Upper lobe of left lung (tissue), 6 donors: Measurements from ENCODE around the gene GALNT16. TPM values are rescaled to one million over a fixed set of nuclear protein-coding genes. Genes with fewer than 3 reads are reported as not detected.

Experiments
- ATAC-seq, 2 donors: fragments of 200-7000 bp; cut with Tn5 transposase; one replicate each; pipeline ENCODE4 v1.9.1; 2022; ENCODE audit warnings: mild to moderate bottlenecking in 2 of 2, moderate library complexity in 2 of 2; ENCODE audit not compliant: low FRiP score in 2 of 2
- DNase-seq, 2 donors: peaks; one replicate each; pipeline ENCODE4 v3.0.0-alpha.2; 2019 to 2020
- H3K27ac ChIP-seq, 4 donors: fragments of 200-600 bp; sonication (generic); one replicate each; pipeline ENCODE4 v1.5.1; 2016 to 2019
- H3K27me3 ChIP-seq, 4 donors: fragments of 200-600 bp; sonication (generic); one replicate each; pipeline ENCODE4 v1.5.1; 2017 to 2019
- H3K36me3 ChIP-seq, 4 donors: fragments of 200-600 bp; sonication (generic); one replicate each; pipeline ENCODE4 v1.5.1; 2016 to 2019
- H3K4me1 ChIP-seq, 4 donors: fragments of 200-600 bp; sonication (generic); one replicate each; pipeline ENCODE4 v1.5.1; 2018 to 2019
- H3K4me3 ChIP-seq, 4 donors: fragments of 200-600 bp; sonication (generic); one replicate each; pipeline ENCODE4 v1.5.1; 2017 to 2019; ENCODE audit warnings: mild to moderate bottlenecking in 2 of 4, moderate library complexity in 1 of 4
- H3K9me3 ChIP-seq, 4 donors: fragments of 200-600 bp; sonication (generic); one replicate each; pipeline ENCODE4 v1.5.1; 2018 to 2019
- EP300 ChIP-seq, 4 donors: sonication (generic); formaldehyde crosslinking; IDR thresholded peaks; one replicate each; pipeline ENCODE4 v1.5.1; 2017; ENCODE audit warnings: antibody characterized with exemption in 4 of 4, control low read depth in 2 of 4
- POLR2A ChIP-seq, 4 donors: fragments of 450-650 bp; IDR thresholded peaks; one replicate each; pipeline ENCODE4 v1.5.1; 2016 to 2017; ENCODE audit warnings: antibody characterized with exemption in 4 of 4, mild to moderate bottlenecking in 2 of 4
- POLR2AphosphoS5 ChIP-seq, 2 donors: sonication (generic); formaldehyde crosslinking; IDR thresholded peaks; one replicate each; pipeline ENCODE4 v1.5.1; 2017; ENCODE audit warnings: antibody characterized with exemption in 2 of 2
- WGBS, 2 donors: methylation state at CpG; one replicate each; pipeline ENCODE4 v1.1.5; 2017 to 2018; 5-methylcytosine and 5-hydroxymethylcytosine counted together
- total RNA-seq, 6 donors: library from RNA; depleted of rRNA in 4 of 6; stranded (reverse); fragments of >200 nt in 4 of 6; gene quantifications; one replicate each; pipeline versions ENCODE4 v1.1.0 to v1.2.1, GENCODE V29; 2016 to 2021
- TF ChIP-seq, protein P1 (sequence below), 6 experiments: fragments of 450-650 bp in 4 of 6; fragments of 200-600 bp in 2 of 6; sonication (generic) in 2 of 6; IDR thresholded peaks; one replicate each; pipeline ENCODE4 v1.5.1; 2016 to 2019; ENCODE audit warnings: antibody characterized with exemption in 6 of 6
- donor health status: DM: no; HTN: no; CAD: no; lungs with moderate emphysema.
- donor health status: DM: no; HTN: yes; CAD: no; lungs with severe emphysema.

Gene GALNT16
- total RNA-seq, 6 donors from 2014 or later: under 0.01 to 8.4 (median 1.3) TPM

DNA sequence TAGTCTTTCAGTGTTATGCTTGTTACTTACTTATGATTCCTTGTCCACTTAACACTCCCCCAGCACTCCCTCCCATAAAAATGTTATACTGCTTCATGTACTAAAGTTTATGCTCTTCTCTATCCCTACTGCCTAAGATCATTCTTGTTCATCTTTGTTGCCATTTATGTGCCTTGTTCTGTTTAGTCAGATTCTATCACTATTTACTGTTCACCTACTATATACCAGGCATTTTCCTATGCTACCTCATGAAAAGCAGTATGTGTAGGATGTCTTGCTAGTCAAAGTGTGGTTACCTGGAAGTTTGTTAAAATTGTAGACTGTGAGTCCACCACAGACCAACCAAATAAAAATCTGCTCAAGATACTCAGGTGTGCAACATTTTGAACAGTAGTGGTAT, 114.3 kb downstream of the GALNT16 start:
- H3K9me3 ChIP-seq: peaks cover 0 to 4% (median 2%) of the 10 kb centered on the region in 4 donors
- DNase-seq (no peak), ATAC-seq (no peak)
- no peaks in the 10 kb centered on the region for H3K27me3 ChIP-seq
- TF ChIP-seq POLR2A (IDR thresholded peaks at IDR 0.05): no peak
- TF ChIP-seq EP300 (IDR thresholded peaks at IDR 0.05): no peak
- TF ChIP-seq, protein P1, sequence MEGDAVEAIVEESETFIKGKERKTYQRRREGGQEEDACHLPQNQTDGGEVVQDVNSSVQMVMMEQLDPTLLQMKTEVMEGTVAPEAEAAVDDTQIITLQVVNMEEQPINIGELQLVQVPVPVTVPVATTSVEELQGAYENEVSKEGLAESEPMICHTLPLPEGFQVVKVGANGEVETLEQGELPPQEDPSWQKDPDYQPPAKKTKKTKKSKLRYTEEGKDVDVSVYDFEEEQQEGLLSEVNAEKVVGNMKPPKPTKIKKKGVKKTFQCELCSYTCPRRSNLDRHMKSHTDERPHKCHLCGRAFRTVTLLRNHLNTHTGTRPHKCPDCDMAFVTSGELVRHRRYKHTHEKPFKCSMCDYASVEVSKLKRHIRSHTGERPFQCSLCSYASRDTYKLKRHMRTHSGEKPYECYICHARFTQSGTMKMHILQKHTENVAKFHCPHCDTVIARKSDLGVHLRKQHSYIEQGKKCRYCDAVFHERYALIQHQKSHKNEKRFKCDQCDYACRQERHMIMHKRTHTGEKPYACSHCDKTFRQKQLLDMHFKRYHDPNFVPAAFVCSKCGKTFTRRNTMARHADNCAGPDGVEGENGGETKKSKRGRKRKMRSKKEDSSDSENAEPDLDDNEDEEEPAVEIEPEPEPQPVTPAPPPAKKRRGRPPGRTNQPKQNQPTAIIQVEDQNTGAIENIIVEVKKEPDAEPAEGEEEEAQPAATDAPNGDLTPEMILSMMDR (IDR thresholded peaks at IDR 0.05): no peak
- no peak for TF ChIP-seq POLR2AphosphoS5 (IDR thresholded peaks at IDR 0.05)
- H3K36me3 ChIP-seq: peaks cover 0 to 25% (median 8%) of the 10 kb centered on the region in 4 donors
- no peak overlapping the region for H3K4me3 ChIP-seq
- H3K27ac ChIP-seq: no peak overlapping the region
- no peaks in the 10 kb centered on the region for H3K4me1 ChIP-seq

DNA sequence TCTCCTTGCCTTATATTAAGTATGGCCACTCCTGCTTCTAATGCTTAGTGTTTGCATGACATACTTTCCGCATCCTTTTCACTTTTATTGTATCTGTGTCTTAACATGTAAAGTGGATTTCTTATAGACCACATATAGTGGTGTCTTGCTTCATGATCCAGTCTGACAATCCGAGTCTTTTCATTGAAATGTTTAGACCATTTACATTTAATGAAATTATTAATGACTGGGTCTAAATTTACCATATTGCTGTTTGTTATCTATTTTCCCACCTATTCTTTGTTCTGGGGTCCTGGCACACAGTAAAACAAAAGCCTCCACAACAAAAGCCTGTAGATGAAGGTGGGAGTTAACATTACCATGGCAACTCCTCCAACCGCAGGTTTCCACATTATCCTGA, 115.2 kb downstream of the GALNT16 start:
- no peaks in the 10 kb centered on the region for H3K27me3 ChIP-seq
- DNase-seq (no peak), ATAC-seq (no peak)
- H3K4me1 ChIP-seq: no peaks in the 10 kb centered on the region
- peaks cover 0 to 4% (median 2%) of the 10 kb centered on the region in 4 donors for H3K9me3 ChIP-seq
- peaks cover 0 to 35% (median 11%) of the 10 kb centered on the region in 4 donors for H3K36me3 ChIP-seq
- no peak for TF ChIP-seq POLR2A (IDR thresholded peaks at IDR 0.05)
- TF ChIP-seq EP300 (IDR thresholded peaks at IDR 0.05): no peak
- TF ChIP-seq, protein P1 (IDR thresholded peaks at IDR 0.05): no peak
- no peak for TF ChIP-seq POLR2AphosphoS5 (IDR thresholded peaks at IDR 0.05)
- WGBS, 2 donors: 84 to 100% methylated on average over 3 of the region's 3 CpGs
- H3K4me3 ChIP-seq: no peak overlapping the region
- H3K27ac ChIP-seq: no peak overlapping the region

DNA sequence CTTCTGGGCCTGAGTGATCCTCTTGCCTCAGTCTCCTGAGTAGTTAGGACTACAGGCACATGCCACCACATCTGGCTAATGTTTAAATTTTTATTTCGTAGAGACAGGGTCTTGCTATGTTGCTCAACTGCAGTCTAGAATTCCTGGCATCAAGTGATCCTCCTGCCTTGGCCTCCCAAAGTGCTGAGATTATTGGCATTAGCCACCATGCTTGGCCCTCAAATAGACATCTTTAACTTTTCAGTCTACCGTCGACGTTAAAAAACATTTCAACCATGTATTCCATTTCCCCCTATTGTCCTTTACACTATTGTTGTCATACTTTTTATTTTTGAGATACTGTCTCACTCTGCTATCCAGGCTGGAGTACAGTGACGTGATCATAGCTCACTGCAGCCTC, 115.8 kb downstream of the GALNT16 start:
- Histone ChIP-seq H3K4me1 (no peaks in the 10 kb centered on the region), H3K4me3 (no peak overlapping the region), H3K36me3 (peaks cover 0 to 40% (median 11%) of the 10 kb centered on the region in 4 donors), H3K27ac (no peak overlapping the region), H3K9me3 (peaks cover 0 to 4% (median 2%) of the 10 kb centered on the region in 4 donors), H3K27me3 (no peaks in the 10 kb centered on the region)
- WGBS, 2 donors: 94 to 97% methylated on average over 5 of the region's 5 CpGs
- no peak for ATAC-seq
- DNase-seq: no peak
- TF ChIP-seq EP300 (IDR thresholded peaks at IDR 0.05): no peak
- TF ChIP-seq, protein P1 (IDR thresholded peaks at IDR 0.05): no peak
- no peak for TF ChIP-seq POLR2A (IDR thresholded peaks at IDR 0.05)
- TF ChIP-seq POLR2AphosphoS5 (IDR thresholded peaks at IDR 0.05): no peak

DNA sequence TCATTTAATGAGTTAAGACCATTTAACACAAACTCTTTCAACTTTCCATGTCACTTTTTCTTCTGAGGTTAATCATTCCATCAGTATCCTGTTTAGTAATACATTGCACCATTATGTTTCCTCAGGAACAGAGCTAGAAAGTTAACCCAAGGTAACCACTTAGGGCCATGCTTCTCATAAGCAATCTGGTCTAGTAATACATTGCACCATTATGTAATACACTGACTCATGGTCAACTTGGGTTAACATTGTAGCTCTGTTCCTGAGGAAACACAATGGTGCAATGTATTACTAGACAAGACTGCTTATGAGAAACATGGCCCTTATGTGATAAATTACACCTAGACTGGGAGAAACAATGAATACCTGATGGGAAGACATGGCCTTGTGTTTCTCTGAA, 116.5 kb downstream of the GALNT16 start:
- peaks cover 0 to 4% (median 2%) of the 10 kb centered on the region in 4 donors for H3K9me3 ChIP-seq
- no peaks in the 10 kb centered on the region for H3K27me3 ChIP-seq
- TF ChIP-seq EP300 (IDR thresholded peaks at IDR 0.05): no peak
- TF ChIP-seq, protein P1 (IDR thresholded peaks at IDR 0.05): no peak
- TF ChIP-seq POLR2A (IDR thresholded peaks at IDR 0.05): no peak
- TF ChIP-seq POLR2AphosphoS5 (IDR thresholded peaks at IDR 0.05): no peak
- no peaks in the 10 kb centered on the region for H3K4me1 ChIP-seq
- DNase-seq: no peak
- peak in 1 of 2 donors; percentile 40 for ATAC-seq
- H3K36me3 ChIP-seq: peaks cover 0 to 44% (median 11%) of the 10 kb centered on the region in 4 donors
- H3K27ac ChIP-seq: no peak overlapping the region
- no peak overlapping the region for H3K4me3 ChIP-seq

DNA sequence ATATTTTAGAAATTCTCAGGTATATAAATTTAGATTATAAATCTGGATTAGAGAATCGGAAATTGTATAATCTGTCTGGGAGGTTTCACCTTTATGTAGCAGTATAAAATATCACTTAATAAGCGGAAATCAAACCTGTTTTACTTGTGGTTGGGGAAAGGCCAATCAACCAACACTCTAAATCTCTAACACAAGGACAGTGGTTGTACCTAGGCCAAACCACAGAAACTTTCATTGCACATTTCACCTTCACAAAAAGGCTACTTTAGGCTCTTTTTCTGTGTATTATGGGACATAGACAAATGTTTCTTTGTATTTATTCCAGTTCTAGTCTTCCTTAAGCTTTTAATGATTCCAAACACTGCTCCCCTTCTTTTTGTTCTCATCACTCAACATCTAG, 118.3 kb downstream of the GALNT16 start:
- Histone ChIP-seq H3K27ac (no peak overlapping the region), H3K4me3 (no peak overlapping the region), H3K27me3 (no peaks in the 10 kb centered on the region), H3K9me3 (peaks cover 0 to 4% (median 2%) of the 10 kb centered on the region in 4 donors), H3K36me3 (peaks cover 0 to 54% (median 11%) of the 10 kb centered on the region in 4 donors), H3K4me1 (no peaks in the 10 kb centered on the region)
- TF ChIP-seq POLR2A (IDR thresholded peaks at IDR 0.05): no peak
- TF ChIP-seq, protein P1 (IDR thresholded peaks at IDR 0.05): no peak
- 80 to 87% methylated on average over 2 of the region's 2 CpGs for WGBS, 2 donors
- DNase-seq (no peak), ATAC-seq (no peak)
